HG03342 (cell line): ENCODE measurements around the gene KRT32.

Experiments
- ATAC-seq: cut with Tn5 transposase; IDR thresholded peaks from one replicate; pipeline ENCODE4 v1.9.1; 2021; ENCODE audit warnings: mild to moderate bottlenecking, moderate library complexity; ENCODE audit not compliant: unreplicated experiment

KRT32 gene

DNA sequence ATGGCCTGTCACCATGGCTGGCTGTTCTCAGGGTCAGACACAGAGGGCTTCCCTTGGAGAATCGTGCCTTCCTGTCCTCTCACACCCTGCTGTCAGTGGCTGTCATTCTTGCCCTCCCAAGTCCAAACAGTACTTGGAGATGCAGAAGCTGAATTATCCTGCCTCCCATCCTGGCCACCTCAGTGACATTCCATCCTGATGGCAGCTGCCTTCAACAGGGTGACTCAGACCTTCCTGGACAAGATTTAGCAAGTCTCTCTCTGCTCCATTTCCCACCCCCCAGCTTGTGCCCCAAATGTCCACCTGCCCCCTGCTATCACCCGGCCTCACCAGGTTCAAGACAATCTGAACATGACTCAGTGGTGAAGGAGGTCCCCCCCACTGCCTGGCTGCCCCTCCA lies 27.3 kb upstream of the KRT32 start:
- no peak for ATAC-seq

GRCh38 chr17:41492771-41493170 lies 25.6 kb upstream of the KRT32 start:
- ATAC-seq: no peak

DNA sequence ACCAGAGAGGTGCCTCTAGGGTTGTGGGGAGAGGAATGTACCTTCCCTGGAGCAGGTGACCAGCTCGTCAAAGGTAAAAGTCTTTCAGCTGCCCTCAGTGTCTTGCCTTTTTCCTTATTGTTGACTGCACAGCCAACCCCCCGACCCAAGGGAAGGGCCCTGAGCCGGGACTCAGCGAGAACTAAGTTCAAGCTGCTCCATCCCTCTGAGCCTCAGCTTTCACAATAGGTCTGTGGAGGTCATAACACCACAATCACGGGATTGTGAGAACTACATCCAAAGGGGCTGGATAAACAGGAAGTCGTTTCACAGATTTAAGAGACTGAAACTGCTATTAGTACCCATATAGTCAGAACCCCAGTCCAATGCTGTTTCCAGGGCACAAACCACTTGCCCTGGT lies 25.2 kb upstream of the KRT32 start:
- ATAC-seq: no peak

DNA sequence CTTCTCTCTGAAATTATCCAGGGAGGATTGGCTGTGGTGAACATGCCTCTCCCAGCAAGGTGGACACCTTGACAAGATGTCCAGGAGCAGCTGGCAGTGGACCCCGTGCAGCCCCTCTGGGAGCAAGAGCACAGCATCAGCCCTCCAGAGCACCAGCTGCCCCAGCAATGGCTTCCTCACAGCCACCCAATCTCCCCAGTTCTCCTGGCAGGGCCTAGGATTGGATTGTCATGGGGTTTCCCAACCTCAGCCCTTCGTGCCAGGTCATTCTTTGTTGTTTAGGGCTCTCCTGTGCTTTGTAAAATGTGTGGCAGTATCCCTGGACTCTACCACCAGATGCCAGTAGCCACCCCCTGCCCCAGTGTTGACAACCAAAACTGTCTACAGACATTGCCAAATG lies 24.3 kb upstream of the KRT32 start:
- no peak for ATAC-seq

DNA sequence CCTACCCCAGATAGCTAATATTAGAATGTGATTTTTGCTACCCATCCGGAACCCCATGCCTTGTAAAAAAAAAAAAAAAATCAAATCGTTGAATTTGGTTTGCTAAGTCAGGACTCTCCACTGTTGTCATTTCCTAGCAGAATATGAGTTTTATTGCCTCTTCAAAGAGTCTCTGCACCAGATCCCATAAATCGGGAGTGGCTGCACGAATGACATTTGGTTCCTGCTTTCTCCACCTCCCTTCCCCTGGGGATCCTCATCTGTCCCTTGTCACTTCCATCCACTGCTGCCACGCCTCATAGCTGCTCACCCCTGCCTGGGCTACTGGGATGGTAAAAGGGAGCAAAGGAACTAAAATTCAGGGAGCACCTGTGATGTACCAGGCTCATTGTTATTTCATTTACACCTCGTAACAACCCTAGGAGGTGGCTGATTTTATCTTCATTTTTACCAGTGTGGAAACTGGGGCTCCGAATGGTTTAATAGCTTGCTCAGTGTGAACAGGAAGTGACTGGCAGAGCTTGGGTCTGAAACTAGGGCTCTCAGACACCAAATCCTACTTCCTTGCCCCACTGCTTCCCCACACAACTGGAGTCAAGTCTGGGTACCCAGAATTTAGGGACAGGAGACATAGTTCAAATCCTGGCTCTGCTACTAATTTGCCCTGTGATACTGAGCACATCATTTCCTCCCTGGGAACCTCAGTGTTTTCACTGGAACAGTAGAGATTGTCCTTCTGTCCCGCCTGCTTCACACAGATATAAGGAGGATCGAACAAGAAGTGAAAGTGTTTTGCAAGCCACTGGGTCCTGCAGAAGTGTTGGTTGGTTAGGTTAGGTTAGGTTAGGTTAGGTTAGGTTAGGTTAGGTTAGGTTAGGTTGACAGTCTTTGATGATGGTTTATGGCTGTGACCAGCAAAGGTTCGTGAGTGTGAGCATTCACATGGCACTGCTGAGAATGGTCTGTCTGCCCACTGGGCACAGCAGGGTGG lies 23.1 kb upstream of the KRT32 start:
- no peak for ATAC-seq

DNA sequence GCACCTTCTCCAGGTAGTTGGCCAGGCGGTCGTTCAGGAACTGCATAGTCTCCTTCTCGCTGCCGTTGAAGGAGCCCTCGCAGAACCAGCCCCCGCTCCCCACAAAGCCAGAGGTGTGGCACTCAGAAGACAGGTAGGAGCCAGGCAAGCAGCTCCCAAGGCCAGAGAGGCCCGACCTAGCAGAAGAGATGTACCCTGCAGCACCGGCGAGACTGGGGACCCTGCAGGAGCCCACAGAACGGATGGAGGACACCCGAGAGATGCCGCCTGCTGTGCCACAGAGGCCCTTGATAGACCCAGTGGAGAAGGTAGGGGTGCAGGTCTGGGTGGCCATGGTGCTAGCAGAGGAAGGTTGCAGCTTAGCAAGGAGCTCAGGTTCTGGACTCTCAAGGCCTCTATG lies 22.3 kb upstream of the KRT32 start, which contains the start of gene KRT36:
KRT36 (minus strand) TSS at position 380 of the 400 bp plus-strand sequence; CDS start at position 334, 46 bp downstream.
- ATAC-seq: no peak

DNA sequence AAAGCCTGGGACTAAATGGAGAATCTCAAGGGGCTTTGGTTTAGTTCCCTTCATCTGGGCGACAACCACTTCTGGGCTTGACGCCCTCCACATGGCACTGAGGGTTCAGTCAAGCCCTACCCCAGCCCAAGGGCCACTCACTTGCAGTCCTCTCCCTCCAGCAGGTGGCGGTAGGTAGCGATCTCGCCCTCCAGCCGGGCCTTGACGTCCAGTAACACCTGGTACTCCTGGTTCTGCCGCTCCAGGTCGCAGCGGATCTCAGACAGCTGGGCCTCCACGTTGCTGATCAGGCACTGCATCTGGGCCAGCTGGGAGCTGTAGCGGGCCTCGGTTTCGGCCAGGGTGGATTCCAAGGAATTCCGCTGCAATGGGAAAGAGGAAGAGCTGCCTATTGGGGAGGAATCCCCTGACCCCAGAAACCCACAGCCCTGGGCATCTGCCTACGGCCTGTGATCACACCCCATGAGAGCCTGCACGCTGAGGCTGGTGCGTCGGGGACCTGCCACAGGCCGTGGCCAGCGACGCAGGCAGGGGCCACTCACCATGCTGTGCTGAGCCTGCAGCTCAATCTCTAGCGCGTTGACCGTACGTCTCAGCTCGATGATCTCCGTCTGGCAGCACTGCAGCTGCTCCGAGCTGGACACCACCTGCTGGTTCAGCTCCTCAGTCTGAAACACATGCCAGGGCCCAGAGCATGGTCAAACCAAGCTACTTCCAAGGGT lies 19.8 kb upstream of the KRT32 start:
- no peak for ATAC-seq

- no peak for ATAC-seq
Observed at GRCh38 chr17:41486316-41486715, 19.1 kb upstream of the KRT32 start.

GRCh38 chr17:41484920-41485904 lies 18.0 kb upstream of the KRT32 start:
- no peak for ATAC-seq

- ATAC-seq: no peak
Observed at GRCh38 chr17:41483991-41484826, 17.0 kb upstream of the KRT32 start.

DNA sequence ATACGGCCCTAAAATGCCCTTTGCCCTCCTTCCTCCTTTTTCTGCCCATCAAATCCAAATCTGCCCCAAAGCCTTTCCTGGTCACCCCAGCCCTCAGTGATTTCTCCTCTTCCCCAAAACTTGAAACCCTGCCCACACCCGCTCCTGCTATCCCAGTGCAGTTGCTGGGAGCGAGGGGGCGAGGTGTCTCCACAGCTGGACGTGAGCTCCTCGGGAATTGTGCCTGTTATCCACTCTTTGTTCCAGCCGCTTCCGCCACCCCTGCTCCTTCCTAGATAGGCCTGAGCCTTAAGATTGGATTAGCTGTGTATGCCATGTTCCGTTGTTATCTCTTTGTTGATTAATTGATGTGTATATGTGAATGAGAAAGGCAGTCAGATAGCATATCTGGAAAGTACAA lies 16.3 kb upstream of the KRT32 start:
- no peak for ATAC-seq

DNA sequence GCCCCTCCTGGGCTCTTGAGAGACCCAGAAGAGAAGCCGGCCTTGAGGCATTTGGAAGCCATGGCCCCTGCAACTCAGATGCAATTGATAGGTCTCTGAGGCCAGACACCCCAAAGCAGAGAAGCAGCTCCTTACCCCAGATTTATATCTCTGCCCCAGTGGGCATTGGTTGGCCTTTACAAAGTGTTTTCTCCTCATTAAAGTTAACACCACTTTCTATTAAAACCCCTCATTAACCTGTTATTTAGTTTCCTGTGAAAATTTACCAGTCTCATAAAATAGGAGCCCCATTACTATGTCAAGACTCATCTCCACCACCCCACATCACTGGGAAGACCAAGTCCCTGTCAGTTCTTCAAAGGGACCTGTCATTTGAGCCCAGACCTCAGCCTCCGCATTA lies 13.8 kb upstream of the KRT32 start, which contains the start of gene KRT35:
KRT35 (minus strand) TSS at position 116 of the 400 bp plus-strand sequence; CDS start at position 62, 54 bp downstream.
- ATAC-seq: no peak

DNA sequence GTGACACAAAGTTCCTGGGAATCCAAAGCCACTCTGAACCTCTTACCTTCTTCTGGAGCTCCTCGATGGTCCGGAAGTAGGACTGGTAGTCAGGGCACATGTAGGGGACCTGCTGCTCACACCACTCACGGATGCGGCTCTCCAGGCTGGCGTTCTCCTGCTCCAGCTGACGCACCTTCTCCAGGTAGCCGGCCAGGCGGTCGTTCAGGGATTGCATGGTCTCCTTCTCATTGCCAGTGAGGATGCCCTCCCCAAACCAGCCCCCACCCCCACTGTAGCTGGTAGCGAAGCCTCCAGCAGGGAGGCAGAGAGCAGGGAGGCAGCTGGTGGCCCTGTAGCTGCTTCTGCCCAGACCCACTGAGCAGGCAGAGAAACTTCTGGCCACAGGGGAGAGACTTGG lies 13.4 kb upstream of the KRT32 start:
- no peak for ATAC-seq

- no peak for ATAC-seq
Observed at GRCh38 chr17:41480136-41480535, 12.9 kb upstream of the KRT32 start.

DNA sequence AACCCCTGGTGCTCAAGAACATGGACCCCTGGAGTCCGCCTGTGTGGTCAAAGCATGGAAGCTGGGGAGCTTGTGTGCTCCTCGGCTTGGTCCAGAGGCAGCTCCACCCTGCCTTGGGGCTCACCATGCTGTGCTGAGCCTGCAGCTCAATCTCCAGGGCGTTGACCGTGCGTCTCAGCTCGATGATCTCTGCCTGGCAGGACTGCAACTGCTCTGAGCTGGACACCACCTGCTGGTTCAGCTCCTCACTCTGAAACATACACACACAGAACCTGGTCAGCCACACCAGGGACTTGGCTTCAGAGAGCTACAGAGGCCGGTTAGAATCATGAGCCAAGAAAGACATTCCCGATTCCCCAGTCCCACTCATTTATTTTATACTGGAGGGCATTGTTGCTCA lies 11.1 kb upstream of the KRT32 start:
- ATAC-seq: no peak

DNA sequence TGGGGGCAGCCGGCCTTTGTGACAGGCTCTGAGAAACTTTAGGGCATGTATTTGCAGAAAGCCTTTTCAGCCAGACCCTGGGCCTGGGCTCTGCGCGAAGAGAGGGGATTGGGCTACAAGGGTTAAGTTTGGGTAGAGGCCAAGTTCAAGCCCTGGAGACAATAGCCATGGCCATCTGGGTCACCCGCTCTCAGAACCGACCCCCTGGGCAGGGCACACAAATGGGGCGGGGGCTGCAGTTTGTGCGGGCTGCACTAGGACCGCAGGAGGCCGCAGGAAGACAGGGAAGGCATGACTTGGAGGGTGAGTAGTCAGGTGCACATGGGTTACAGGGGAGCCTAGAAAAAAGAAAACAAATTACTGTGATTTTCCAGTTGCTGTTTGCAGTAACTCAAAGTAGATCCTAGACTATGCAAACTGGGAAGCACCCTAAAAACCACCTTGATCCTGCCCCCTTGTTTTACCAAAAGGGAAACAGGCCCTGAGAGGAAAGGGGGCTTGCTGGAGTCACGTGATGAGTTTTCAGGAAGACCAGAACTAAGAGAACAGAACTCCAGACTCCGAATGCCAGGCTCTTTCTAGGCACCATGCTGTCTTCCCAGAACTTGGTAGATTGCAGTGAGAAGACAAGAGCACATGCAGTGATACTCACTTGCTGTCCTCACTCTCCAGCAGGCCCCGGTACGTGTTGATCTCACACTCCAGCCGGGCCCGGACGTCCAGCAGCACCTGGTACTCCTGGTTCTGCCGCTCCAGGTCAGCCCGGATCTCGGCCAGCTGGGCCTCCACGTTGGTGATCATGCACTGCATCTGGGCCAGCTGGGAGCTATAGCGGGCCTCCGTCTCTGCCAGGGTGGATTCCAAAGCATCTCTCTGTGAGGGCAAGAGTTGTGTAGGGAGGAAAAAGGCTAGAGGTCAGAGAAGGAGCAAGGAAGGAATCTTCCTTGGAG lies 10.0 kb upstream of the KRT32 start:
- ATAC-seq: no peak

- no peak for ATAC-seq
Observed at GRCh38 chr17:41475421-41475820, 8.2 kb upstream of the KRT32 start.

DNA sequence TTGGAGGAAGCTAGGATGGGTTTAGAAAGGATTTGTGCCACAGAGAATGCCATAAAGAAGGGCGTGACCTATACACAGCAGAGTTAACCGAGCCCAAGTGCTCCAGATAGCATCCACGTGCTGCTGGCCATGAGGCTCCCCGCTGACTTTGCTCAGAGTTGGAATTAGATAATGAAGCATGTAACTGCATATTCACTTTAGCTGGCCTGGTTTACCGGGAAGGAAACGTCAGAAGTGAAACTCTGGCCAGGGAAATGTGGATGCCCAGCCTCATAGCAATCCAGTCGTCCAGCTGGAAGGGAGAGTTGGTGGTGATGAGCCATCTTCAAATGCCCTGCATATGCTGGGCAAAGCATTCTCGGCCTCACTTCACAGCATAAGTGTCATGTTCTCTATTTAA lies 7.7 kb upstream of the KRT32 start:
- ATAC-seq: no peak

- ATAC-seq: no peak
Observed at GRCh38 chr17:41468346-41468745, 1.2 kb upstream of the KRT32 start.
